Activated CD4-positive, alpha-beta T cell treated with anti-CD3 and anti-CD28 coated beads, Interleukin-10, Interleukin-2, amounts not matched to agents 100 ng/mL and 50 ng/mL, durations not matched to agents 16 hours and 8 hours (primary cell): Measurements from ENCODE around the gene SLC1A1.

Experiments used
- DNase-seq: peaks from one replicate; pipeline ENCODE4 v3.0.0-alpha.2; 2020

SLC1A1 gene

DNA sequence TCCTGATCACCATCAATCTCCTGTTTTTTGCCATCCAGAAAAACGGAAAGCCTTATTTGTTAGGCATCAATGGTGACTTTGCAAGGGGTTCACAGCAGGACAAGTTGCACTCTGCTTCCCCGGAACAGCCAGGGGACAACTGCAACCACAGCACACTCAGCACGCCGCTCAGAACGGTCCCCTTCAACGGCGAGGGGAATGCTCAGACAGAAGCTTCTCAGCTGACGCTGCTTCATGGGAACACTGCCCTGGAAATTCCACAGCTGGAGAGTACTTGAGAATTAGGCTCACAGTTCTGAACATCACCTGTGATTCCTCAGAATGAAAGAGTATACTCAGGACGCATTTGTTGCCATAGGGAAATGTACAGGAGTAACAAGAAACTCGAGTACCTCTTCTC is 131.7 kb downstream of the SLC1A1 start:
- DNase-seq = no peak

DNA sequence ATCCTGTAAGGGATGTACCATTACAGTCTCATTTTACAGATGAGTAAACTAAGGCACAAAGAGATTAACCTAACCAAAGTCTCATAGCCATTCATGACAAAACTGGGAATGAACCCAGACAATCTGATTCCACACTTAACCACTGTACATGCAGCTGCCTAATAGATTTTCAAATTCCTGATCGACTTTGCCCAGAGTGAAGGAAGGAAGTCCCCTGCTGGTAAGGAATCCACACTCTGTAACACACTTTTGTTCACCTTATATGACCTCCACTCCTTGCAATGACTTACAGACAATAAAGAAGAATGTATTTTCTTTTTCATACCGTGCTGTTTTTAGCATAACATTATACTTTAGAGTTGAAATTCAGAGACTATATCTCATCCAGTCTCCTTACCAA is 140.6 kb downstream of the SLC1A1 start:
- DNase-seq = no peak
